Measurements from ENCODE around the gene PCYT1B. TPM values are rescaled to one million over a fixed set of nuclear protein-coding genes. Genes with fewer than 3 reads are reported as not detected.

PCYT1B gene
- total and polyA plus RNA-seq, 8 donors = 0.06 to 3.1 (median 0.21) TPM; not detected in 4

DNA sequence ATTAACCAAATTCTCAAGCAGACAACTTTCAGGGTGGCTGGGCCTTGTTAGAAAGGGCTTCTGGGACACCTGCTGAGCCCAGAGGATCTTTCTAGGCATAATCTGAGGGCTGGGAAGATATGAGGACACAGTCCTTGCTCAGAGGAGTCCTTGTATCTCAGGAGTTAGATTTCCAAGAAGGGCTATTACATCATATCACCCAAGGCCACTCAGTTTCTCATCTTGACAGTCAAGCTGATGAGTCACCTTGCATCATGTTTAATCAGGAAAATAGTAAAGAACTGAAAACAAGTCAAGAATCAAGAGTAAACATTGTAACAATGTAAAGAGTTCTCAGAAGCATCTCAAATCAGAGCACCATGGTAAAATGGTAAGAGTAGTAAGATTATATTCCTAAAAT is 4.0 kb downstream of the PCYT1B start:
- DNase-seq = no peak
- Histone ChIP-seq H3K36me3 (no peaks in the 10 kb centered on the region), H3K27ac (no peak overlapping the region), H3K4me3 (no peak overlapping the region), H3K27me3 (peaks cover 0 to 20% (median 0%) of the 10 kb centered on the region in 3 donors), H3K4me1 (peaks cover 0 to 15% (median 7%) of the 10 kb centered on the region in 4 donors), H3K9me3 (no peaks in the 10 kb centered on the region)
- intact Hi-C loops (cut with DNase I; ENCODE audit: low total_unique reads) = no loop called here
- TF ChIP-seq CTCF (IDR thresholded peaks at IDR 0.05) (no peak), POLR2A (IDR thresholded peaks at IDR 0.05) (no peak), EP300 (IDR thresholded peaks at IDR 0.05) (no peak), POLR2AphosphoS5 (IDR thresholded peaks at IDR 0.05) (no peak)

GRCh38 chrX:24629701-24630100 is 17.4 kb downstream of the PCYT1B start:
- peaks cover 0 to 4% (median 0%) of the 10 kb centered on the region in 3 donors for H3K27me3 ChIP-seq
- no peak for TF ChIP-seq POLR2A (IDR thresholded peaks at IDR 0.05)
- TF ChIP-seq CTCF (IDR thresholded peaks at IDR 0.05) = no peak
- no peak for TF ChIP-seq EP300 (IDR thresholded peaks at IDR 0.05)
- no peak for TF ChIP-seq POLR2AphosphoS5 (IDR thresholded peaks at IDR 0.05)
- no peak overlapping the region for H3K4me3 ChIP-seq
- no peaks in the 10 kb centered on the region for H3K36me3 ChIP-seq
- no peak for DNase-seq
- no peaks in the 10 kb centered on the region for H3K9me3 ChIP-seq
- no peaks in the 10 kb centered on the region for H3K4me1 ChIP-seq
- H3K27ac ChIP-seq = no peak overlapping the region
- 69 to 94% (median 89%) methylated on average over 1 of the region's 1 CpG for WGBS, 5 donors
- intact Hi-C loops (cut with DNase I; ENCODE audit: low total_unique reads) = no loop called here

DNA sequence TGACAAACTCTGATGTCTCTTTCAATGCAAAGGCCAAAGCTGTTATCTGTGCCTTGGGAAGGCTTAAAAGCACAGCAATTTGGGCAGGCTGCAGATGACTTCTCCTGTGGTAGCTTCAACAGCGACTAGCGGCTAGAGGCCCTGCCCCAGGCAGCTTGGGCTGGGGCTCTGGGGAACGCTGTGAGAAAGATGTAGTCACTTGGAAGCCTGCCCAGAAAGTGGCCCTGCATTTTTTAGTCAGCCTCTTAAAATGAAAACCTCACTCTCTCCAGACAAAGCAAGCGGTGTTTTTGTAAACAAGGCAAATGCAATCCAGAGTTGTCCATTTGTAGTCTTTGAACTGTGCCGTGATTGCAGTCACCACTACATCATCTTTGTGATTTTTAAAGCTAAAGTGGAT is 27.5 kb downstream of the PCYT1B start:
- intact Hi-C loops (cut with DNase I; ENCODE audit: low total_unique reads) = no loop called here
- TF ChIP-seq EP300 (IDR thresholded peaks at IDR 0.05) (no peak), POLR2A (IDR thresholded peaks at IDR 0.05) (no peak), CTCF (IDR thresholded peaks at IDR 0.05) (no peak), POLR2AphosphoS5 (IDR thresholded peaks at IDR 0.05) (no peak)
- H3K36me3 ChIP-seq = no peaks in the 10 kb centered on the region
- DNase-seq = peak in 1 of 2 donors; percentile 54
- H3K9me3 ChIP-seq = no peaks in the 10 kb centered on the region
- peaks cover 0 to 2% (median 0%) of the 10 kb centered on the region in 3 donors for H3K27me3 ChIP-seq
- H3K27ac ChIP-seq = no peak overlapping the region
- H3K4me1 ChIP-seq = no peaks in the 10 kb centered on the region
- H3K4me3 ChIP-seq = no peak overlapping the region
- WGBS, 5 donors = 37 to 62% (median 55%) methylated on average over 2 to 5 of the region's 5 CpGs

- Histone ChIP-seq H3K27me3 (peaks cover 0 to 4% (median 0%) of the 10 kb centered on the region in 3 donors), H3K36me3 (no peaks in the 10 kb centered on the region), H3K4me3 (no peak overlapping the region), H3K27ac (no peak overlapping the region), H3K4me1 (no peaks in the 10 kb centered on the region), H3K9me3 (no peaks in the 10 kb centered on the region)
- TF ChIP-seq POLR2A (IDR thresholded peaks at IDR 0.05) (no peak), CTCF (IDR thresholded peaks at IDR 0.05) (no peak), EP300 (IDR thresholded peaks at IDR 0.05) (no peak), POLR2AphosphoS5 (IDR thresholded peaks at IDR 0.05) (no peak)
- intact Hi-C loops (cut with DNase I; ENCODE audit: low total_unique reads) = no loop called here
- peak in 1 of 2 donors; percentile 21 for DNase-seq
- WGBS, 5 donors = 3 to 25% (median 17%) methylated on average over 1 of the region's 1 CpG
Measured at GRCh38 chrX:24610516-24610915, 36.6 kb downstream of the PCYT1B start.

All from stomach (tissue), 9 donors.